Activated CD8-positive, alpha-beta memory T cell treated with anti-CD3 and anti-CD28 coated beads, Interleukin-2, amount 50 U/mL, for 1 hour (primary cell): Measurements from ENCODE around the gene RHBDL1.

Source experiments
- DNase-seq: peaks from one replicate; pipeline ENCODE4 v3.0.0-alpha.2; 2020; ENCODE audit errors: extremely low read depth

RHBDL1 gene

DNA sequence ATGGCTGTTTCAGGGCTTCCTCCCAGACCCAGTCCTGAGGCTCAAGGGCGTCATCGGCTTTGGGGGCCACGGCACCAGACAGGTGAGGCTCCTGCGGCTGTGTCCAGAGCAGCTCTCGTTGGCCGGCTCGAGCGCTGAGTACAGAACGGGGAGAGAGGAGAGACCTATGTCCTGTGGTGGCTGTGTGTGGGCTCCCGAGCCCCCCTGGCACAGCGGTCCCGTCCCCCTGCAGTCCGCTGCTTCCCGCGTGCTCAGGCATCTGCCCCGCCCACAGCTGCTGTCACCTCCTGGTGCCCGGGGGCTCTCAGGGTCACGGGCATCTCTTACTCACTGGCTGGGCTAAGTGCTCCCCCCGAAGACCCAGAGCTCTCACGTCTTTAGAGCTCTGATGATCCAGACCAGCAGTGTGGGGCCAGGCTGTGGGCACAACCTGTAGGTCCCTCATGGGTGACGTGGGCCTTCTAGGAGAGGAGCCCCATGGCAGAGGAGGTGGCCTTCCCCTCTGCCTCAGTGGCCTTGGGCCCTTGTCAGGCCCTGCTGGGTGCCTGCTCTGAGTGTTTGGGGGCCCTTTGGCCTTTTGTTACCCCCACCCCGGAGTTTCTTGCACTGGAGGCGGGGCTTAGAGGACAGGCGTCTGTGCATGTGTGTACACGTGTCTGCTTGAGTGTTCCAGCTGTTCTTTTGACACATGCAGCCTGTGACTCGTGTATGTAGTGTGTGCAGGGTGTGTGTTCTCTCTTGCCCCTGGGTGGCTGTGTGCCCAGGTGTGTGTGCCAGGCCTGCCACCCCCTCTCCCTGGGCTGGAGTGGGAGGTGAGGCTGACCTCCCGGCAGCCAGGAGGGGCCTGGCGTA is 22.8 kb upstream of the RHBDL1 start:
- no peak for DNase-seq

DNA sequence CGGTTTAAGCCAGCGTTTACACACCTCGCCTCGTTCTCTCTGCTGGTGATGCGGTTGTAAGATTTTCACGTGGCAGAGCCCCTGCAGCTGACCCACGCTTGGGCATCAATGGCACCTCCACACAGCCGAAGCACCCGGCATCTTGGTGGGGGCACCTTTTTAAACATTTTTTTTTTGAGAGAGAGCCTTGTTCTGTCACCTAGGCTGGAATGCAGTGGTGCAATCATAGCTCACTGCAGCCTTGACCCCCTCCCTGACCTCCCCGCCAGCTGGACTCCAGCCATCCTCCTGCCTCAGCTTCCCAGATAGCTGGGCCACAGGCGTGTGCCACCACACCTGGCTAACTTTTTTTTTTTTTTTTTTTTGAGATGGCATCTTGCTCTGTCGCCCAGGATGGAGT is 21.4 kb upstream of the RHBDL1 start:
- no peak for DNase-seq

DNA sequence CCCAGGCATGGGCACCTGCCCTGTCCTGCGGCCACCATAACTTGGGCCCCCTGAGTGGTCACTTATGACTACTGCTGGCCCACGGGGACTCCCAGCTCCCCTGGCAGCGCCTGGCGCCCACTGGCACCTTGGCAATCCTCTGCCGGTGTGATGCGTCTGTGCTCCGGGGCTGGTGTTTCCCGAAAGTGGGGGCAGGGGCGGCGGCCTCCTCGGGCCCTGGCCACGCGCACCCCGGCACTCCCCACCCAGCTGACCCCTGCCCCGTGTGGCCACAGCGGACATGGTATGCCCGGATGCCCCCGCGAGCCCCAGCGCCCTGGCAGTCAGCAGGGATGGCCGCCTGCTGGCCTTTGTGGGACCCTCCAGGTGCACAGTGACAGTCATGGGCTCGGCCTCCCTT is 18.0 kb upstream of the RHBDL1 start:
- DNase-seq: no peak

DNA sequence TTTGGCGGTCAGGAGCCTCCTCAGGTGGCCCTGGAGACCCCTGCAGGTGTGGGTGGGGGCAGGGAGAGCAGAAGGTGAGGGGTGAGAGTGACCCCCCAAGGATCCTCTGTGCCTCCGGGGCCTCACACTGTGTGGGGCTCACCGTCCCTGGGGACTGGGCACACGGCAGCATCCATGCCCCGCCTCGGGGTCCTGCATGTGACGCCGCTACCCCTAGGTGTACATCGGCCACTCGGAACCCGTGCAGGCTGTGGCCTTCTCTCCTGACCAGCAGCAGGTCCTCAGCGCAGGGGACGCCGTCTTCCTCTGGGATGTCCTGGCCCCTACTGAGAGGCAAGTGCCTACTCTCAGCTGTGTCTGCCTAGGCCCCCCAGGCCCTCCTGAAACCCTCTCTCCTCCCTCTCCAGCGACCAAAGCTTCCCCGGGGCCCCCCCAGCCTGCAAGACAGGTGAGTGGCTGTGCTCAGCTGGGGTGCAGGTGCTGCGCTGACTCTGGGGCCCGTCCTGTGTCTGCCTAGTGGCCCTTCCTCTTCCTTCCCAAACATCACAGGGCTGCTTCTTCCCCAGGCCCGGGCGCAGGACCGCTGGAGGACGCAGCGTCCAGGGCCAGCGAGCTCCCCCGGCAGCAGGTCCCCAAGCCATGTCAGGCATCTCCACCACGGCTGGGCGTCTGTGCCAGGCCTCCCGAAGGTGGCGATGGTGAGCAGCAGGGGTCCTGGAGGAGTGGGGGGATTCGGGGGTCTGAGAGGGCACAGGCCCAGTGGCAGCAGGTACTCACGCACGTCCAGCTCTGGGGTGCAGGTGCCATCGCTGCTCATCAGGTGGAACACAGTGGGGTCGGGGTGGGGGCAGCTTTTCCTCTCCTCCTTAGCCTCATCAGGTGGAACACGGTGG is 16.5 kb upstream of the RHBDL1 start:
- DNase-seq: no peak

DNA sequence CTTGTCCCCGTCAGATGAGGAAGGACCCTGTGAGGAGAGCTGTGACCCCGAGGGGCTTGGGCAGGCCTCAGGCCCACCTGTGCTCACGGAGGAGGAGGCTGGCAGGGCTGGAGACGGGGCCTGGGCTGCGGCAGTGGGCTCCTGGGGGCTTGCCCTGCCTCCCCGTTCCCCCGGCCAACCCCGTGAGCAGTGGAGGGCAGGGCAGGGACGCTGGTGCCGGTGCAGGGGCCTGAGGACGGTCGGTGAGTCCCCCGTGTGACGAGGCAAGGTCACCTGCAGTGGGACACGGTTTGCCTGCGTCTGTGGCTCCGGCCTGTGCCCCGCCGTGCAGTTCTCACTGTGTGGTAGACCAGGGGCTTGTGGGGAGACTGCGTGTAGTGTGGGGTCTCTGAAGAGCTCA is 15.9 kb upstream of the RHBDL1 start:
- DNase-seq: no peak

DNA sequence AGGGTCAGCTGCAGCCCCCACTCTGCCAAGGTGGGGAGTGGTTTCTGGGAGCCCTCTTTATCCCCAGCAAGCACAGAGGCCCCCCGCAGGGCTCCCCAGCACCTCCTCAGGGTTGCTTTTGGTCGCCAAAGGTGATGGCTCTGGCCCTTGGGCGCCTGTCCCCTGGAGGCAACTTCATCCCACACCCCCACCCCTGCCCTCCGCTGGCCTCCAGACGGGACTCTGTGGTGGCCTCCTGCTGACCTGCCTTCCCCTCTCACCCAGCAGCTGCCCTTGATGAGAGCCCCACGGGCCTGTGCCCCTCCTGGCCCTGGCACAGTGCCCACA is 15.4 kb upstream of the RHBDL1 start:
- no peak for DNase-seq

DNA sequence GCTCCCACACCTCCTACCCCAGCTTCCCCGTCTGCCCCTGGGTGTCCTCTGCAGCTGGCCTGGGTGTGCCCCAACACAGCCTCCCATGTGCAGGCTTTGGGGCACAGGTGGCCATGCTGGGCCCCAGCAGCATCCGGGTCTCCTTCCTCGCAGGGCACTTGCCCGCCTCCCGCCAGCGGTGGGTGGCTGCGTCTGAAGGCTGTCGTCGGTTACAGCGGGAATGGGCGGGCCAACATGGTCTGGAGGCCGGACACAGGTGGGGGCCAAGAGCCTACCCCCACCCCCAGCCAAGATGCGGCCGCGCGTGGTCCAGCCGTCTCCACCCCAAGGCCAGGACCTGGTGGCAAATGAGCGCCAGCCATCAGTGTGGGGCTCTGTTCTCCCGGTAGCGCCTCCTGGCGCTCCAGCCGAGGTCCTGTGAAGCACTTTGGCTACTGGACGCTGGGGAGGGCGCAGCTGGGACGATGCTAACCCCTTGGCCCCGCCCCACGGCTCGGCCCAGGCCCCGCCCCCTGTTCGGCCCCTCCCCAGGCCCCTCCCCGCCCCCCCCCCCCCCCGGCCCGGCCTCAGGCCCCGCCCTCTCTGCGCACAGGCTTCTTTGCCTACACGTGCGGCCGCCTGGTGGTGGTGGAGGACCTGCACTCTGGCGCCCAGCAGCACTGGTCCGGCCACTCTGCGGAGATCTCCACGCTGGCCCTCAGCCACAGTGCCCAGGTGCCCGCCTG is 14.8 kb upstream of the RHBDL1 start:
- no peak for DNase-seq

DNA sequence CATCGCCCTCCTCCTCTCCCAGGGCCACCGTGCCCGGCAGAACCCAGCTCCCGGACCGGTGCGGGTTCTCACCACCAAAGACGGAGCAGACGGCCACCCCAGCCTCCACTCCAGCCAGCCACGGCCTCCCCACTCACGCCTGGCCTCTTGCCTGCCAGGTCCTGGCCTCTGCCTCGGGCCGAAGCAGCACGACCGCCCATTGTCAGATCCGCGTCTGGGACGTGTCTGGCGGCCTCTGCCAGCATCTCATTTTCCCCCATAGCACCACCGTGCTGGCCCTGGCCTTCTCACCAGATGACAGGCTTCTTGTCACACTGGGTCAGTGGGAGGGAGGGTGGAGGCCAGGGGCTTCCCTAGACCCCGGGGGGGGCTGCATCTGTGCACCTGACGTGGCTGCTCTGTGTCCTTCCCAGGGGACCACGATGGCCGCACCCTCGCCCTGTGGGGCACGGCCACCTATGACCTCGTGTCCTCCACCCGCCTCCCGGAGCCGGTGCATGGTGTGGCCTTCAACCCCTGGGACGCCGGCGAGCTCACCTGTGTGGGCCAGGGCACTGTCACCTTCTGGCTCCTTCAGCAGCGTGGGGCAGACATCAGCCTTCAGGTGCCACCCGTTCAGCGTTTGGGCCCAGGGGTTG is 14.2 kb upstream of the RHBDL1 start:
- DNase-seq: no peak

DNA sequence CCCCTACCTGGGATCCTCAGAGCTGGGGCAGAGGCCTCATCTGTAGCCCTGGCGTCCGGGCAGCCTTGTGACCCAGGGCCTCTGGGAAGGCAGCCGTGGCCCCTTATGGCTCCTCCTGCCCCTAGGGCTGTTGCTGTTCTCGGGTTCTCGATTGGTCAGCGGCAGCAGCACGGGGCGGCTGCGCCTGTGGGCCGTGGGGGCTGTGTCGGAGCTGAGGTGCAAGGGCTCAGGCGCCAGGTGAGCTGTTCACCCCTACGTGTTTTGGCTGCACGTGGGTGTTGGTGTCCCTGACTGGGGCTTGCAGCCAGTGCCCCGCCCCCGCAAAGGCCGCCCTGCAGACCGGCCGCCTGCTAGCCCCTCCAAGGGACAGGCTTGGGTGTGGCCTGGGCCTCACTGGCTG is 13.4 kb upstream of the RHBDL1 start:
- DNase-seq: no peak

DNA sequence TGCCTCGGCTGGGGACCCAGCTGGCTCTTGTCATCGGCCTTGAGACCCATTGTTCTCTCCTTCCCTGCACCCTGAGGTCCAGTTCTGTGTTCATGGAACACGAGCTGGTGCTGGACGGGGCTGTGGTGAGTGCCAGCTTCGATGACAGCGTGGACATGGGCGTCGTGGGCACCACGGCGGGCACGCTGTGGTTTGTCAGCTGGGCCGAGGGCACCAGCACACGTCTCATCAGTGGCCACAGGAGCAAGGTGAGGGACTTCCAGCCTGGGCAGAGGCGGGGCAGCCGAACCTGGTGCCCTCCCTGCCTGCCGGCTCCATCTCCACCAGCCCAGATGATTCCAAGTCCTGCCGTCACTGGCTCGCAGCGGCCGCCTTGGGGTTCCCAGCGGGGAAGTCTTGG is 12.9 kb upstream of the RHBDL1 start:
- DNase-seq: no peak

DNA sequence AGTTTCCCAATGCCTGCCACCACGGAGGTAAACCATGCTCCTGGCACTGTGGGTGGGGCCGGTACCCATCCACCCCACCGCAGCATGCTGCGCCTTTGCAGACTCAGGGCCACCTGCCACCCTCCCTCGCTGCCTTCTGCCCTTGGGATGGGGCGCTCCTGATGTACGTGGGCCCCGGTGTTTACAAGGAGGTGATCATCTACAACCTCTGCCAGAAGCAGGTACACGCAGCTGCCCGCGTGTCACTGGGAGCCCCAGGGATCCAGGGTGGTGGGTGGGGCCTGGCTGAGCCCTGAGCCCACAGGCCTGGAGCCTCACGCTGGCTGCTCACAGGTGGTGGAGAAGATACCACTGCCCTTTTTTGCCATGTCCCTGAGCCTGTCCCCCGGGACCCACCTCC is 8.9 kb upstream of the RHBDL1 start:
- no peak for DNase-seq

DNA sequence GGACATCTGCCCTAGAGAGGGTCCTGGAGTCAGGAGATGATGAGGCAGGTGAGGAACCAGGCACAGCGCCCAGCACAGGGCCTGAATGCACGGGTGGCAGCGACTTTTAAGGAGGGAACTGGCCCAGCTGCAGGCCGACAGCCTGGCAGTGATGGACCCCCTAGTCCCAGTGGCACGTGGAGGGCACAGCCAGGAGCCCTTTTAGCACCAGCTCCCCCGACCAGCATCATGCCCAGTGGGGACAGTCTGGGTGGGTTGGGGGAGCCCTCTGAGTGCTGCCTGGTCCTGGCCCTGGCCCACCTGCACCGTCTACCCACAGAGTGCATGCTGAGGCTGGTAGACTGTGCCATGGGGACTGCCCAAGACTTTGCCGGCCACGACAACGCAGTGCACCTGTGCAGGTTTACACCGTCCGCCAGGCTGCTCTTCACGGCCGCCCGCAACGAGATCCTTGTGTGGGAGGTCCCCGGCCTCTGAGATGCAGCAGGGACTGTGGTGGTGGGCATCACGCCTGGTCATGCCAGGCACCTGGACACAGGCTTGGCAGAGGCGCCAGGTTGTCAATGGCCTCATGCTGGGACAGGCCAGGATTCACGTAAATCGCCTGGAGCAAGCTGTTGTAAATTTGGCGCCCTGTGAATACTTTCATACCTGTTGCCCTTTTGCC is 8.2 kb upstream of the RHBDL1 start:
- no peak for DNase-seq

DNA sequence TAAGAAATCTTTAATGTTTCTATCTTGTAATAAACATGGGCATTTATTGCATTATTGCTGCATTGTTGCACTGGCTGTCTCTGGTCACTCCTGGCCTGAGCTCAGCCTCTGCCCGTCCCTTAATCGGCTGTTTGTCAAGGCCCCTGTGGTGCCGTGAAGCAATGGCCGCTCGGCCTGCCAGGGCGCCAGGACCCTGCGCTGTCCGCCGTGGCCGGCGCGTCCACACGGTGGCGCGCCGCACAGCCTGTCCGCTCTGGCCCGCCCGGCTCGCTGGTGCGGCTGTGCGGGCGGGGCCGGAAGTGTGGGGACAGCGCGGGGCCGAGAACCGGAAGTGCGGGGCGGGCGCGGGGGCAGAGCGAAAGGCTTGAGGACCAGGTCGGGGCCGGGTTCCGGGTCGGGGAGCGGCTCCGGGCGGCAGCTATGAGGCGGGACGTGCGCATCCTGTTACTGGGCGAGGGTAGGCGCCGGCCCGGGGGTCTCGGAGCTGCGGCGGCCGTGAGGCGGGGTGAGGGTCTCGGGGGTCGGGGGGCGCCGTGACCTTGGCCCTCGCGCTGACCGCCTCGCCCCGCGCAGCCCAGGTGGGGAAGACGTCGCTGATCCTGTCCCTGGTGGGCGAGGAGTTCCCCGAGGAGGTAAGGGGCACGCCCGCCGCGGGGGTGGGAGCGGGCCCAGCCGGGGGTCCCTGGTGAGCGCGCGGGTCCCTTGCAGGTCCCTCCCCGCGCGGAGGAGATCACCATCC is 7.5 kb upstream of the RHBDL1 start, which contains the start of gene RHOT2:
Gene RHOT2 (plus strand): TSS at position 353 of the 739 bp plus-strand sequence. CDS start 68 bp downstream, at position 421.
- peak; percentile 78 for DNase-seq

DNA sequence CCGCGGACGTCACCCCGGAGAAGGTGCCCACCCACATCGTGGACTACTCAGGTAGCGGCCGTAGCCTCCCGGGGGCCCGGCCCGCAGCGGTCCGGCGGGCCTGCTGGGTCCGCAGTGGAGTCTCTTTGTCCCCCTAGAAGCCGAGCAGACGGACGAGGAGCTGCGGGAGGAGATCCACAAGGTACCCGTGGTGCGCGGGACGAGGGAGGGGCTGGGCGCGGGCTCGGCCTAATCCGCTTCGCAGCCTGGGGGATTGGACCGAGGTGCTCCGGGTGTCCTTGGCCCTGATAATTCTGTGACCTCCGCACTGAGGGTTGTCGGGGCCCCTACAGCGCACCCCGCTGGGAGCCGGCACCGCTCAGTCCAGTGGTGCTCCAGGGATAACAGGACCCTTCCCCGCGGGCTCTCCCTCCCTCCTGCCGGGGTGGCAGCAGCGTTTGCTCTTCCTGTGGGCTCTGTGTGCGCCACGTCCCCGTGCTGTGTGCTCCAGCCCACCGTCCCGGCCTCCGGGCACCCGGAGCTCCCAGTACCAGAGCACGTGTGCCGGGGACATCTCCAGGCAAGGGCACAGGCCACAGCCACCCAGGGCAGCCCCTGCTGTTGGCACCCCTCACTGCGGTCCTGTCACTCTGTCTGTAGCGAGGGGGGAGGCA is 6.8 kb upstream of the RHBDL1 start:
- no peak for DNase-seq

DNA sequence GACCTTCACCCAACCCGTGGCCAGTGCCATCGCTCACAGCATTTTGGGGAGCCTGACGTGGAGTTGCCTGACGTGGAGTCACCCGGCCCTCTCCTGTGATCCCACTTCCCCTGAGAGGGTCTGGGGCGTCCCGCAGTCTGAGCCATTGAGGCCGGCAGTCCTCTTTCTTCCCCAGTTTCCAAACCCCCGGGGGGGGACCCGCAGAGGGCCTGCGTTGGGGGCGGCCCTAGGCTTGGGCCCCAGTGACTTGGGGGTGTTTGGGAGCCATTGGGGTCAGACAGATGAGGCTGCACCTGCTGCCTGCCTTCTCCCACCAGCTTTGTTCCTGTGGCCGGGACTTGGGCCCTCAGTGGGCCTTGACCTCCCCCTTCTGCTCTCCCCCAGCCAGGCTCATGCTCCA is 5.8 kb upstream of the RHBDL1 start:
- no peak for DNase-seq

DNA sequence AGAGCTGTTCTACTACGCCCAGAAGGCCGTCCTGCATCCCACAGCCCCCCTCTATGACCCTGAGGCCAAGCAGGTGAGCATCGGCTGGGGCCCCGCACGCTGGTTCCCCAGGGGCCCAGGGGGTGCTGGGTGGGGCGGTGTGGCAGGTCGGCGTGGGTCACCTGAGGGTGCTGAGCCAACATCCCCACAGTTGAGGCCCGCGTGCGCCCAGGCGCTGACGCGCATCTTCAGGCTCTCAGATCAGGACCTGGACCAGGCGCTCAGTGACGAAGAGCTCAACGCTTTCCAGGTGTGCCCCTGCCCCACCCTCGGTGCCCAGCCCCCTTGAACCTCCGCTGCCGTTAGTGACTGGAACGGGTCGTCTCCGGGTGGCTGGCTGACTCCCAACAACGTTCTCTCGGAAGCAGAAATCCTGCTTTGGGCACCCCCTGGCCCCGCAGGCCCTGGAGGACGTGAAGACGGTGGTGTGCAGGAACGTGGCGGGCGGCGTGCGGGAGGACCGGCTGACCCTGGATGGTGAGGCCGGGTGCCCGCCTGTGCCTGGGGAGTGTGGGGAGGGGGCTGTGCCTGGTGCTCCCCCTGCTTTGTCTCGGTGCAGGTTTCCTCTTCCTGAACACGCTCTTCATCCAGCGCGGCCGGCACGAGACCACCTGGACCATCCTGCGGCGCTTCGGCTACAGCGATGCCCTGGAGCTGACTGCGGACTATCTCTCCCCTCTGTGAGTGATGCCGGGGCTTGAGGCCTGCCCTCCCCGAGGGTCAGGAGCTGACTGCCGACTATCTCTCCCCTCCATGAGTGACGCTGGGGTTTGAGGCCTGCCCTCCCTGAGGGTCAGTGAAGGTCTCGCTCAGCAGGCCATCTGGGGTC is 4.8 kb upstream of the RHBDL1 start:
- DNase-seq: no peak

DNA sequence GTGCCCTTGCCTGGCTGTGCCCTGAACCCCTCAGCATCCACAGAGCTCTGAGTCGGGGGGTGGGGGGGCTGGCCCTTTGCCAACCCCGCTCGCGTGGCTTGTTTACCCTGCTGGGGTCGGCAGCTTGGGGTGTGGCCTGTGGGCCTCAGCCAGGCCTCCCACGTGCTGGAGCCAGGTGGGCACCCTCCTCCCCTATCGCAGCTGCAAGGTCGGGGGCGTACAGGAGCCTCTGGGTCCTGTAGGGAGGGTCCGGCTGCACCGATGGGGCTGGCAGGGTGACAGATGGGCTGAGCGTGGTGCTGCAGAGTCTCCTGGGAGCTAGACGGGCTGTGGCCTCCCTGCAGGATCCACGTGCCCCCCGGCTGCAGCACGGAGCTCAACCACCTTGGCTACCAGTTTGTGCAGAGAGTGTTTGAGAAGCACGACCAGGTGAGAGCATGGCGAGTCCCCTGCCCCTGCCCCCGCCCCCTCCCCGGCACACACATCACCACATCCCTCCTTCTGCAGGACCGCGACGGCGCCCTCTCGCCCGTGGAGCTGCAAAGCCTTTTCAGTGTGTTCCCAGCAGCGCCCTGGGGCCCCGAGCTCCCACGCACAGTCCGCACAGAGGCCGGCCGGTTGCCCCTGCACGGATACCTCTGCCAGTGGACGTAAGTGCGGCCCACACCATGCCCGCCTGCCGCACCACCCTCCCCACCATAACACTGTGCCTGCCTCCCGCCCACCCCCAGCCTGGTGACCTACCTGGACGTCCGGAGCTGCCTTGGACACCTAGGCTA is 3.9 kb upstream of the RHBDL1 start:
- no peak for DNase-seq

DNA sequence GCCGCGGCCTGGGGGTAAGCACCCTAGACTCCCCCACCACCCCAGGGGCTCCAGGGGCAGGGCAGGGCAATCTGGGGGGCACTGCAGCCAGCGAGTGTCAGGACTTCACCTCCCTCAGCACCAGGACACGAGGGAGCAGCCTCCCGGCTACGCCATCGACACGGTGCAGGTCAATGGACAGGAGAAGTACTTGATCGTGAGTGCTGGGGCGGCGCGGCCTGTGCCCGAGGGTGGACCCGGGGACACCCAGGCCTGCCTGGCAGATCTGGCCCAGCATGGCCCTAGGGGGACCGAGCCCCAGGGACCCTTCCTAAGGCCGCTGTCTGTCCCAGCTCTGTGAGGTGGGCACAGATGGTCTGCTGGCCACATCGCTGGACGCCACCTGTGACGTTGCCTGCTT is 3.1 kb upstream of the RHBDL1 start:
- DNase-seq: no peak
